GM21515 (cell line): Measurements from ENCODE around the gene TMEM140.
"Not testable (repeated sequence)": the region's sequence is repeated elsewhere in the genome, so short reads cannot be mapped to it uniquely, and the experiment has no call there.

Experiments
- ATAC-seq: cut with Tn5 transposase; IDR thresholded peaks from one replicate; pipeline ENCODE4 v1.9.1; 2021; ENCODE audit not compliant: unreplicated experiment

The TMEM140 gene

GRCh38 chr7:135147899-135148721, at the start of gene TMEM140:
TSS of gene TMEM140 (plus strand) at chr7:135148072. CDS start at chr7:135164442, 16,370 bp downstream.
- ATAC-seq = peak; percentile 72

GRCh38 chr7:135098391-135098790, 49.5 kb upstream of the TMEM140 start:
- no peak for ATAC-seq

GRCh38 chr7:135100856-135101255, 47.0 kb upstream of the TMEM140 start:
- no peak for ATAC-seq

- peak; percentile 84 for ATAC-seq
Observed at GRCh38 chr7:135102372-135102771, 45.5 kb upstream of the TMEM140 start.

GRCh38 chr7:135109562-135109961, 38.3 kb upstream of the TMEM140 start:
- ATAC-seq = no peak

- no peak for ATAC-seq
Observed at GRCh38 chr7:135109976-135110375, 37.9 kb upstream of the TMEM140 start.

GRCh38 chr7:135111379-135111778, 36.5 kb upstream of the TMEM140 start:
- ATAC-seq = no peak

GRCh38 chr7:135114622-135115021, 33.2 kb upstream of the TMEM140 start:
- ATAC-seq = no peak

- ATAC-seq = no peak
Observed at GRCh38 chr7:135117096-135117495, 30.8 kb upstream of the TMEM140 start.

GRCh38 chr7:135121868-135122267, 26.0 kb upstream of the TMEM140 start:
- no peak for ATAC-seq

GRCh38 chr7:135124631-135125030, 23.2 kb upstream of the TMEM140 start:
- ATAC-seq = not testable (repeated sequence)

GRCh38 chr7:135128931-135129330, 18.9 kb upstream of the TMEM140 start:
- ATAC-seq = no peak

- no peak for ATAC-seq
Observed at GRCh38 chr7:135129579-135129978, 18.3 kb upstream of the TMEM140 start.

GRCh38 chr7:135143885-135144668, 3.8 kb upstream of the TMEM140 start:
- ATAC-seq = no peak

GRCh38 chr7:135147341-135147898, 452 bp upstream of the TMEM140 start:
- peak; percentile 11 for ATAC-seq

GRCh38 chr7:135150072-135150782, 2.4 kb downstream of the TMEM140 start:
- no peak for ATAC-seq

GRCh38 chr7:135151132-135151531, 3.3 kb downstream of the TMEM140 start:
- ATAC-seq = no peak

GRCh38 chr7:135151533-135151932, 3.7 kb downstream of the TMEM140 start:
- no peak for ATAC-seq

GRCh38 chr7:135152442-135152841, 4.6 kb downstream of the TMEM140 start:
- ATAC-seq = no peak

GRCh38 chr7:135154734-135155133, 6.9 kb downstream of the TMEM140 start:
- ATAC-seq = no peak

- no peak for ATAC-seq
Observed at GRCh38 chr7:135156290-135156689, 8.4 kb downstream of the TMEM140 start.
